Body of pancreas (tissue), 4 donors: ENCODE data around the gene E4F1. TPM values are rescaled to one million over a fixed set of nuclear protein-coding genes. Genes with fewer than 3 reads are reported as not detected.

Experiments
- ATAC-seq: fragments of 150-250 bp; one replicate; pipeline ENCODE4 v1.9.1; 2016
- DNase-seq, 4 donors: peaks; one replicate each; pipeline ENCODE4 v3.0.0-alpha.2; 2019
- H3K27ac ChIP-seq, 4 donors: fragments of 200-600 bp; sonication (generic); 1 replicate in 3 of 4; 2 replicates in 1 of 4; pipeline versions ENCODE4 v1.5.1 to v1.6.1; 2016 to 2019; ENCODE audit warnings: mild to moderate bottlenecking in 1 of 4, mixed read lengths in 1 of 4, moderate library complexity in 1 of 4
- H3K27me3 ChIP-seq, 2 donors: fragments of 200-600 bp; sonication (generic); one replicate each; pipeline ENCODE4 v1.6.0; 2016; ENCODE audit warnings: mild to moderate bottlenecking in 1 of 2
- H3K36me3 ChIP-seq, 2 donors: fragments of 200-600 bp; sonication (generic); replicated peaks in 1 of 2; 2 replicates each; pipeline ENCODE4 v1.5.1; 2016; ENCODE audit warnings: low read depth in 2 of 2; ENCODE audit not compliant: insufficient read depth in 1 of 2
- H3K4me1 ChIP-seq: fragments of 200-600 bp; sonication (generic); one replicate; pipeline ENCODE4 v1.6.0; 2016
- H3K4me3 ChIP-seq, 2 donors: fragments of 200-600 bp; sonication (generic); 1 replicate in 1 of 2; 2 replicates in 1 of 2; pipeline ENCODE4 v1.5.1; 2016 to 2019
- H3K9me3 ChIP-seq, 3 donors: fragments of 200-600 bp; sonication (generic); 1 replicate in 2 of 3; 2 replicates in 1 of 3; pipeline ENCODE4 v1.5.1; 2016
- POLR2A ChIP-seq, 3 donors: fragments of 450-650 bp; IDR thresholded peaks; one replicate each; pipeline ENCODE4 v1.6.1; 2016; ENCODE audit warnings: antibody characterized with exemption in 3 of 3, mild to moderate bottlenecking in 2 of 3
- WGBS, 2 donors: methylation state at CpG; one replicate each; pipeline ENCODE4 v1.1.5; 2017; 5-methylcytosine and 5-hydroxymethylcytosine counted together
- intact Hi-C: fragments of 100-400 bp; cut with DNase I; formaldehyde crosslinking; loops from one replicate; pipeline ENCODE4 v1.15.1; 2023
- total RNA-seq, 2 donors: library from RNA; depleted of rRNA; stranded (reverse); fragments of >200 nt; gene quantifications; one replicate each; pipeline ENCODE4 v1.1.0, GENCODE V29; 2016
- TF ChIP-seq, protein P1 (sequence below), 7 experiments: fragments of 450-650 bp in 4 of 7; fragments of 200-600 bp in 3 of 7; sonication (generic) in 3 of 7; IDR thresholded peaks; one replicate each; pipeline ENCODE4 v1.5.1; 2016 to 2019; ENCODE audit warnings: antibody characterized with exemption in 7 of 7

Gene E4F1
- total RNA-seq, 2 donors from 2014 or later, result 22.3 to 48.1 TPM

DNA sequence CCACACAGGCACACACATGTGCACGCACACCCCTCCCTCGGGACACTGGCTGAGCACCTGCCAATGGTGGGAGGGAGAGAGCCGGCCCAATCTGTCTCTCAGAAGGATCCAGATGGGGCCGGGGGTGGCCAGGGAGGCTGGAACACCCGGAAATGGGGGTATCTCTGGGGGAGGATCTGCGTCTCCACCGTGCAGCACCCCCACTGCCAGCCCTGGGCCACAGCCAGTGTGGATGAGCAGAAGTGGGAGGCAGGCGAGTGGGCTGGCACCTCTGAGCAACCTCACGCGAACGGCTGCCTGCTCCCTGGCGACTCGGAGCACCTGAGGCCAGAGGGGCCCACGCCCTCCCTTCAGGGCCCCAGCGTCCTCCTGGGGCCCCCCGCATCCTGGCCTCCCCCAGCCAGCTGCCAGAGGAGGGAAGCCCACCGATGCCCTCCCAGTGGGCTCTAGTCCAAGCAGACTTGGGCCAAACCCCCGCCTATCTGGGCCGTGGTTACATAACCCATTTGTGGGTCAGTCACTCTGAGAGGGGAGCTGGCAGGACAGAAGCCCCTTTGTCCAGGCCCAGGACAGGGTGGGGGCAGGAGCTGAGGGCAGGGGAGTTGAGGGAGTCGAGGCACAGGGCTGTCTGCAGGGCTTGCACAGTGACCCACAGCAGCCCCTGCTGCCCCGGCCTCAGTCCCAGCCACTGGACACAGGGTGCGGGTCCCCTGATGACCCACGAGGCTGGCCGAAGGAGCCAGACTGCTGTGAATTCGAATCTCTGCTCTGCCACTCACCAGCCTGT lies 32.5 kb upstream of the E4F1 start:
- Histone ChIP-seq H3K4me3 (no peak overlapping the region), H3K9me3 (no peaks in the 10 kb centered on the region), H3K36me3 (no peaks in the 10 kb centered on the region), H3K27ac (no peak overlapping the region), H3K4me1 (peaks cover 10% of the 10 kb centered on the region), H3K27me3 (no peaks in the 10 kb centered on the region)
- no peak for DNase-seq
- WGBS, 2 donors, result 67 to 78% methylated on average over 6 to 21 of the region's 25 CpGs
- no peak for ATAC-seq
- TF ChIP-seq, protein P1, sequence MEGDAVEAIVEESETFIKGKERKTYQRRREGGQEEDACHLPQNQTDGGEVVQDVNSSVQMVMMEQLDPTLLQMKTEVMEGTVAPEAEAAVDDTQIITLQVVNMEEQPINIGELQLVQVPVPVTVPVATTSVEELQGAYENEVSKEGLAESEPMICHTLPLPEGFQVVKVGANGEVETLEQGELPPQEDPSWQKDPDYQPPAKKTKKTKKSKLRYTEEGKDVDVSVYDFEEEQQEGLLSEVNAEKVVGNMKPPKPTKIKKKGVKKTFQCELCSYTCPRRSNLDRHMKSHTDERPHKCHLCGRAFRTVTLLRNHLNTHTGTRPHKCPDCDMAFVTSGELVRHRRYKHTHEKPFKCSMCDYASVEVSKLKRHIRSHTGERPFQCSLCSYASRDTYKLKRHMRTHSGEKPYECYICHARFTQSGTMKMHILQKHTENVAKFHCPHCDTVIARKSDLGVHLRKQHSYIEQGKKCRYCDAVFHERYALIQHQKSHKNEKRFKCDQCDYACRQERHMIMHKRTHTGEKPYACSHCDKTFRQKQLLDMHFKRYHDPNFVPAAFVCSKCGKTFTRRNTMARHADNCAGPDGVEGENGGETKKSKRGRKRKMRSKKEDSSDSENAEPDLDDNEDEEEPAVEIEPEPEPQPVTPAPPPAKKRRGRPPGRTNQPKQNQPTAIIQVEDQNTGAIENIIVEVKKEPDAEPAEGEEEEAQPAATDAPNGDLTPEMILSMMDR (IDR thresholded peaks at IDR 0.05), result no peak
- TF ChIP-seq POLR2A (IDR thresholded peaks at IDR 0.05), result no peak
- intact Hi-C loops, result no loop called here

GRCh38 chr16:2191446-2191706 lies 32.0 kb upstream of the E4F1 start:
- DNase-seq, result no peak
- Histone ChIP-seq H3K27ac (no peak overlapping the region), H3K4me1 (peaks cover 13% of the 10 kb centered on the region), H3K9me3 (no peaks in the 10 kb centered on the region), H3K36me3 (no peaks in the 10 kb centered on the region), H3K4me3 (no peak overlapping the region), H3K27me3 (no peaks in the 10 kb centered on the region)
- ATAC-seq, result no peak
- TF ChIP-seq POLR2A (IDR thresholded peaks at IDR 0.05), result no peak
- TF ChIP-seq, protein P1 (IDR thresholded peaks at IDR 0.05), result no peak
- 80 to 84% methylated on average over 4 to 11 of the region's 11 CpGs for WGBS, 2 donors
- intact Hi-C loops, result no loop called here

DNA sequence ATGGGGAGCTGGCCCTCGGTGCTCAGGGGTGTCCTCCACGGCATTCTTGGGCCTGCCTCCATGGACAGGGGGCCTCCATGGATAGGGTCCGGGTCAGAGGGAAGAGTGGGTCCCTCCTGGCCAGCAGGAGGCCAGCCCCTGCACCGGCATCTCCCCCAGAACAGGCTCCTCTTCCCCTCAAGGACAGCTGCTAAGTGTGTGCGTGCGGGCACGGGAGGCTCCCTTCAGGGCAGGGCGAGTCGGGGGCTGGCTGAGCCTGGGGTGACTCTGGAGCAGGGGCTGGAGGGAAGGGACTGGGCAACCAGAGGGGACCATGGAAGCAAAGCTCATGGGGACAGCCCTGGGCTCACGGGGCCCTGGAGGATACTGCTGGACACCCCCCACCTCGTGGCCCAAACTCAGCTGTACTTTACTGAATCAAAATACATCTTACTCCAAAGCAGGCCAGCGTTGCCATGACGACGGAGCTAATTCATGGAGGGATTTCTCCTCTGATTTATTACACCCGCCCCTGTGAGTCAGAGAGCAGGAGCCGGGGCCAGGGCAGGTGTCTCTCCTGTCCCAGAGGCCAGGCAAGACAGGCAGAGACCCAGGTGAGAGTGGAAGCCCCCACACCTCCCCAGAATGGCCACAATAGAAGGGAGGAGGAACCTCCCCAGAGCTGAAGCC lies 29.1 kb upstream of the E4F1 start:
- Histone ChIP-seq H3K27me3 (no peaks in the 10 kb centered on the region), H3K9me3 (no peaks in the 10 kb centered on the region), H3K4me3 (no peak overlapping the region), H3K4me1 (peaks cover 13% of the 10 kb centered on the region), H3K27ac (no peak overlapping the region), H3K36me3 (no peaks in the 10 kb centered on the region)
- DNase-seq (no peak), ATAC-seq (no peak)
- intact Hi-C loops, result no loop called here
- TF ChIP-seq, protein P1 (IDR thresholded peaks at IDR 0.05), result no peak
- no peak for TF ChIP-seq POLR2A (IDR thresholded peaks at IDR 0.05)
- 47 to 62% methylated on average over 12 to 16 of the region's 16 CpGs for WGBS, 2 donors

DNA sequence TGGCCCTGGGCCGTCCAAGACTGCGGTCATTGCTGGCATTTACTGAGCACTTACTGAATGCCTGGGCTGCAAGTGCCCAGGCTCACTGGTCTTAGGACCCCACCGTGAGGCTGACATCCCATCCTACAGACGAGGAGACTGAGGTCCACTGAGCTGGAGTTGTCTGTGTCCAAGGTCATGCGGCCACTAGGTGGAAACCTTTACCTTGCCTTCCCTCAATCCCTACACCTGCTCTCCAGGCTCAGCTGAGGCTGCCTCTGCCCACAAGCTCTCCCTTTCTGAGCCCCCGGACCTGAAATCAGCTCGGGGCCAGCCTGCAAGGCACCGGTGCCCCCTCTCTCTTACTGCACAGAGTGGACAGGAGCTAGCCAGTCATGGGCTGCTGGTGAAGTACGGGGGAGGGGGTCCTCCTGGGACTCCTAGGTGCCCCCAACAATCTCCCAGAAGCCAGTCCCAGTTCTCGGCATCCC lies 28.5 kb upstream of the E4F1 start:
- no peaks in the 10 kb centered on the region for H3K36me3 ChIP-seq
- H3K27me3 ChIP-seq, result no peaks in the 10 kb centered on the region
- no peak overlapping the region for H3K4me3 ChIP-seq
- H3K9me3 ChIP-seq, result no peaks in the 10 kb centered on the region
- WGBS, 2 donors, result 10 to 22% methylated on average over 9 to 10 of the region's 10 CpGs
- intact Hi-C loops, result no loop called here
- TF ChIP-seq, protein P1 (IDR thresholded peaks at IDR 0.05), result peak; percentile 42 to 85 (median 67)
- no peak for TF ChIP-seq POLR2A (IDR thresholded peaks at IDR 0.05)
- no peak overlapping the region for H3K27ac ChIP-seq
- DNase-seq (peak; percentile 71 to 81 (median 78)), ATAC-seq (peak; percentile 82)
- peaks cover 13% of the 10 kb centered on the region for H3K4me1 ChIP-seq
